H1 (cell line): ENCODE measurements around the gene RIMBP2. TPM values are rescaled to one million over a fixed set of nuclear protein-coding genes. Genes with fewer than 3 reads are reported as not detected.

ENCODE experiments used
- CREB1 ChIP-seq: IDR thresholded peaks from 2 replicates; pipeline ENCODE4 v1.6.1; 2012; ENCODE audit warnings: inconsistent platforms
- NRF1 ChIP-seq: IDR thresholded peaks from 2 replicates; pipeline ENCODE4 v1.6.1; 2011; ENCODE audit warnings: mild to moderate bottlenecking, low read depth, low read length, improper control_type of control experiment
- RAD21 ChIP-seq, 2 experiments: IDR thresholded peaks in 1 of 2; conservative IDR thresholded peaks in 1 of 2; 2 replicates each; pipeline ENCODE4 v1.6.1; 2011; ENCODE audit warnings: low read depth in 2 of 2, low read length in 2 of 2, improper control_type of control experiment in 1 of 2, inconsistent platforms in 1 of 2, mild to moderate bottlenecking in 1 of 2, moderate library complexity in 1 of 2
- TAF1 ChIP-seq: IDR thresholded peaks from 2 replicates; pipeline ENCODE4 v1.6.1; 2011; ENCODE audit warnings: mild to moderate bottlenecking, low read depth, low read length
- TEAD4 ChIP-seq: IDR thresholded peaks from 2 replicates; pipeline ENCODE4 v1.6.1; 2012; ENCODE audit warnings: low read depth, low read length, inconsistent platforms, mixed read lengths
- polyA plus RNA-seq, 7 experiments: library from polyadenylated mRNA; depleted of rRNA in 3 of 7; stranded (reverse) in 5 of 7; unstranded in 2 of 7; fragments of >200 nt in 5 of 7; fragments of 200-250 nt in 2 of 7; gene quantifications; 1 replicate in 5 of 7; 2 replicates in 1 of 7; 4 replicates in 1 of 7; pipeline versions ENCODE4 v1.2.1 to v1.2.3, GENCODE V29; 2011 to 2013; ENCODE audit warnings: missing spikeins in 2 of 7, mixed read lengths in 2 of 7
- total RNA-seq: library from RNA; stranded (reverse); fragmentation: NEBNext Ultra II Directional; extraction: Animal tissue kit (Norgen Biotek cat#: 25700); gene quantifications from 2 replicates; pipeline ENCODE4 v1.2.1, GENCODE V29; 2021

The RIMBP2 gene
- total and polyA plus RNA-seq, 2 of the 8 experiments (the other 6 are each of a cell fraction or from before 2014, with no cell fraction given), result 0.18 to 0.65 TPM

- TF ChIP-seq RAD21 (IDR thresholded peaks at IDR 0.05 in 1 of 2, conservative IDR thresholded peaks at IDR 0.05 in 1 of 2; ENCODE audit: low read depth in 2 of 2, low read length in 2 of 2) (no peak), CREB1 (no peak), TAF1 (no peak), NRF1 (no peak), TEAD4 (no peak)
Measured at GRCh38 chr12:130481392-130481879, 234.7 kb downstream of the RIMBP2 start (continued).
